Esophagus muscularis mucosa (tissue), 4 donors: ENCODE results near the gene EFNB3. TPM values are rescaled to one million over a fixed set of nuclear protein-coding genes. Genes with fewer than 3 reads are reported as not detected.

Source experiments
- DNase-seq: peaks from one replicate; pipeline ENCODE4 v3.0.0-alpha.2; 2017; ENCODE audit errors: extremely low spot score
- H3K27ac ChIP-seq, 4 donors: fragments of 200-600 bp; sonication (generic); replicated peaks in 1 of 4; 1 replicate in 3 of 4; 2 replicates in 1 of 4; pipeline ENCODE4 v1.5.1; 2016 to 2019; ENCODE audit warnings: mild to moderate bottlenecking in 1 of 4
- H3K27me3 ChIP-seq, 4 donors: fragments of 200-600 bp; sonication (generic); one replicate each; pipeline versions ENCODE4 v1.5.1 to v1.6.0; 2016 to 2019
- H3K36me3 ChIP-seq, 4 donors: fragments of 200-600 bp; sonication (generic); one replicate each; pipeline ENCODE4 v1.5.1; 2016 to 2019
- H3K4me1 ChIP-seq, 4 donors: fragments of 200-600 bp; sonication (generic); one replicate each; pipeline ENCODE4 v1.5.1; 2016 to 2019
- H3K4me3 ChIP-seq, 4 donors: fragments of 200-600 bp; sonication (generic); 1 replicate in 2 of 4; 2 replicates in 2 of 4; pipeline ENCODE4 v1.5.1; 2016 to 2019; ENCODE audit warnings: mild to moderate bottlenecking in 4 of 4, moderate library complexity in 1 of 4
- H3K9me3 ChIP-seq, 4 donors: fragments of 200-600 bp; sonication (generic); 1 replicate in 3 of 4; 2 replicates in 1 of 4; pipeline ENCODE4 v1.5.1; 2016 to 2019
- EP300 ChIP-seq: sonication (generic); formaldehyde crosslinking; IDR thresholded peaks from one replicate; pipeline ENCODE4 v1.6.1; 2017; ENCODE audit warnings: antibody characterized with exemption
- POLR2A ChIP-seq: fragments of 450-650 bp; IDR thresholded peaks from one replicate; pipeline ENCODE4 v1.6.1; 2017; ENCODE audit warnings: antibody characterized with exemption, moderate library complexity, mild to moderate bottlenecking, low read depth
- POLR2AphosphoS5 ChIP-seq, 2 donors: sonication (generic); formaldehyde crosslinking; IDR thresholded peaks; one replicate each; pipeline ENCODE4 v1.6.1; 2017; ENCODE audit warnings: antibody characterized with exemption in 2 of 2
- WGBS: methylation state at CpG from one replicate; pipeline ENCODE4 v1.1.5; 2018; 5-methylcytosine and 5-hydroxymethylcytosine counted together
- intact Hi-C: fragments of 100-400 bp; cut with DNase I; formaldehyde crosslinking; loops from one replicate; pipeline ENCODE4 v1.15.1; 2023
- total RNA-seq, 4 donors: library from RNA; depleted of rRNA; stranded (reverse); fragments of >200 nt; gene quantifications; one replicate each; pipeline versions ENCODE4 v1.1.0 to v1.2.1, GENCODE V29; 2016
- TF ChIP-seq, protein P1 (sequence below), 3 experiments: fragments of 200-600 bp in 2 of 3; fragments of 450-650 bp in 1 of 3; sonication (generic) in 2 of 3; IDR thresholded peaks; one replicate each; pipeline ENCODE4 v1.5.1; 2017 to 2019; ENCODE audit warnings: antibody characterized with exemption in 3 of 3, mild to moderate bottlenecking in 2 of 3, moderate library complexity in 1 of 3

The EFNB3 gene
- total RNA-seq, 4 donors from 2014 or later = 0.17 to 0.42 (median 0.33) TPM

DNA sequence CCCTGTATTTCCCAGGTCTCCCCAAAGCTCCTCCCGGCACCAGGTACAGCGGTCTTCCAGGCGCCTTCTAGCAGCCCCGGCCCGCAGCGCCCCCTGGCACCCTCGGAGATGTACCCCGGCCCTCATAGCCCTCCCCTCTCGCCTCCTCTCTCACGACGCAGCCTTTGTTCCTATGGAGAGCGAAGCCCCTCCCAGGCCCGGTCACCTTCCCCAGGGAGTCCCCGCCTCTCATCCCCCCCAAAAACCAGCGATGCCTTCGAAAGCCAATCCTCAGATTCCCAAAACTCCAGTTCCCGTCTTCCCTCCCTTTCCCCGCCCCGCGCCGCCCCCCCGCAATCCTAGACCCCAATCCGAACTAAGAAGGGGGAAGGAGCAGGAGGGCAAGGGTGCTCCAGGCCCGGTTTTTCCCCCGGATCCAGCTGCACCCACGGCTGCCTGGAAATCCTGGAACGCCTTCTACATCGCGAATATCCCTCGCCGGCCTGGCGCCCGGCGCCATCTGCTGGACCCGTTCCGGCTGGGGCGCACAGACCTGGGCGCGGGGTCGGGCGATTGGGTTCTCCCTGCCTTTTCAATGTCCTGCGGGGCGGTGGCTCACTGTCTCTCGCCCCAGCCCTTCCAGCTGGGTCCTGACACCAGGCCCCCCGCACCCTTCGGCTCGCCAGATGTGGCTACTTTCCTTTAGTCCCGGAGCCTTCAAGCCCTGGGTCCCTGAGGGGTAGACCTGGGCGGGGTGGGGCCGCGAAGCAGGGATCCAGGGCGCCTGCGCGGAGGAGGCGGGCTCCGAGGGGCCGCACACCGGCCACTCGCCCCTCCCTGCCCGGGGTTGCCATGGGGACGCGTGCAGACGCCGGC lies 12.1 kb downstream of the EFNB3 start, which contains the start of gene DNAH2:
DNAH2 (plus strand) TSS at position 844 of the 855 bp plus-strand sequence. CDS start 1,991 bp downstream, outside the sequence.
- WGBS = 1% methylated on average over 52 of the region's 64 CpGs
- TF ChIP-seq EP300 (no peak), POLR2AphosphoS5 (IDR thresholded peaks at IDR 0.05) (peak; percentile 35 to 46), POLR2A (no peak)
- TF ChIP-seq, protein P1, sequence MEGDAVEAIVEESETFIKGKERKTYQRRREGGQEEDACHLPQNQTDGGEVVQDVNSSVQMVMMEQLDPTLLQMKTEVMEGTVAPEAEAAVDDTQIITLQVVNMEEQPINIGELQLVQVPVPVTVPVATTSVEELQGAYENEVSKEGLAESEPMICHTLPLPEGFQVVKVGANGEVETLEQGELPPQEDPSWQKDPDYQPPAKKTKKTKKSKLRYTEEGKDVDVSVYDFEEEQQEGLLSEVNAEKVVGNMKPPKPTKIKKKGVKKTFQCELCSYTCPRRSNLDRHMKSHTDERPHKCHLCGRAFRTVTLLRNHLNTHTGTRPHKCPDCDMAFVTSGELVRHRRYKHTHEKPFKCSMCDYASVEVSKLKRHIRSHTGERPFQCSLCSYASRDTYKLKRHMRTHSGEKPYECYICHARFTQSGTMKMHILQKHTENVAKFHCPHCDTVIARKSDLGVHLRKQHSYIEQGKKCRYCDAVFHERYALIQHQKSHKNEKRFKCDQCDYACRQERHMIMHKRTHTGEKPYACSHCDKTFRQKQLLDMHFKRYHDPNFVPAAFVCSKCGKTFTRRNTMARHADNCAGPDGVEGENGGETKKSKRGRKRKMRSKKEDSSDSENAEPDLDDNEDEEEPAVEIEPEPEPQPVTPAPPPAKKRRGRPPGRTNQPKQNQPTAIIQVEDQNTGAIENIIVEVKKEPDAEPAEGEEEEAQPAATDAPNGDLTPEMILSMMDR (IDR thresholded peaks at IDR 0.05) = peak; percentile 42 to 55 (median 45)
- H3K27me3 ChIP-seq = peaks cover 0 to 47% (median 18%) of the 10 kb centered on the region in 4 donors

GRCh38 chr17:7717756-7718350 lies 12.9 kb downstream of the EFNB3 start:
- TF ChIP-seq, protein P1 (IDR thresholded peaks at IDR 0.05) = no peak
- no peak for TF ChIP-seq EP300
- no peak for TF ChIP-seq POLR2A
- peak overlapping the region; percentile 56 to 79 (median 66) for H3K4me3 ChIP-seq
- intact Hi-C loops = no loop called here
- peaks cover 18 to 25% (median 21%) of the 10 kb centered on the region in 4 donors for H3K4me1 ChIP-seq
- H3K27ac ChIP-seq = peak overlapping the region; percentile 58 to 75 (median 64)
- H3K9me3 ChIP-seq = no peaks in the 10 kb centered on the region
- H3K27me3 ChIP-seq = peaks cover 0 to 46% (median 13%) of the 10 kb centered on the region in 4 donors
- H3K36me3 ChIP-seq = no peaks in the 10 kb centered on the region
- 7% methylated on average over 16 of the region's 16 CpGs for WGBS
- DNase-seq = no peak

More for the DNA sequence above, 12.1 kb downstream of the EFNB3 start, which contains the start of gene DNAH2:
- no peaks in the 10 kb centered on the region for H3K9me3 ChIP-seq
- peaks cover 18 to 25% (median 21%) of the 10 kb centered on the region in 4 donors for H3K4me1 ChIP-seq
- intact Hi-C loops = no loop called here
- H3K4me3 ChIP-seq = peak within 1 kb of the TSS; percentile 56 to 79 (median 66)
- H3K36me3 ChIP-seq = no peaks in the 10 kb centered on the region
- H3K27ac ChIP-seq = peak within 1 kb of the TSS; percentile 58 to 75 (median 64)
- no peak for DNase-seq

DNA sequence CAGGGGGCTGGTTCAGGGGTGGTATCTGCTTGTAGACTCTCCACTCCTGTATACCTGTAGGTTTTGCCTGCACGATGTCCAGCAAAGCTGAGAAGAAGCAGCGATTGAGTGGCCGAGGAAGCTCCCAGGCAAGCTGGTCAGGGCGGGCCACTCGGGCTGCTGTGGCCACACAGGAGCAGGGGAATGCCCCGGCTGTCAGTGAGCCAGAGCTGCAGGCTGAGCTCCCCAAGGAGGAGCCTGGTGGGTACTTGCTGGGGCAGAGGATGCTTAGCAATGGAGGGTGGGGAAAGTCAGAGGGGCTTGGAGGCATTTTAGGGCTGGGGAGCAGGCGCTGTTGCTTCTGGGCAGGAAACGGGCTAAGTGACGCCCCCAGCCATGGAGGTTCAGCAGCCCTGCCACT lies 14.7 kb downstream of the EFNB3 start:
- no peak for DNase-seq
- 71% methylated on average over 9 of the region's 9 CpGs for WGBS
- no peak for TF ChIP-seq POLR2A
- no peak for TF ChIP-seq POLR2AphosphoS5 (IDR thresholded peaks at IDR 0.05)
- no peak overlapping the region for H3K27ac ChIP-seq
- intact Hi-C loops = no loop called here
- no peak overlapping the region for H3K4me3 ChIP-seq
- H3K27me3 ChIP-seq = peaks cover 0 to 43% (median 2%) of the 10 kb centered on the region in 4 donors
- no peaks in the 10 kb centered on the region for H3K36me3 ChIP-seq
- H3K4me1 ChIP-seq = peaks cover 18 to 25% (median 21%) of the 10 kb centered on the region in 4 donors
- no peaks in the 10 kb centered on the region for H3K9me3 ChIP-seq

DNA sequence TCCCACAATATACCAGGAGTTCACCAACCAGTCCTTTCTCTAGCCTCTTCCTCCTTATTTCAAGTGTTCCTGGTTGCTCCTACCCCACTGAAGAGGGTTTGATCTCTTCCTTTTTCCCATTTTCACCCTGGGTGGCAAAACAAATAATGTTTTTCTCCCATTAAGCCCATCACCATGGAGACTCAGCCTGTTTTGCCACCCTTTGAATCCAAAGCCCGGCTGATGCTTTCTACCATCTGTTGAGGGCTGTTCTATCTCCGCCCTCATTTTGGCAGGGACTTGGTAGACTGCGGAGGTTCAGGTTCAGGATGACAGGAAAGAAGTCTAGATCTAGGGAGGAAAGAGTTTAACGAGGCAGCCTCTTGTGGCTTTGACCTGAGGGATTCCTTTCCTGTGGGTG lies 15.1 kb downstream of the EFNB3 start:
- intact Hi-C loops = no loop called here
- no peak overlapping the region for H3K4me3 ChIP-seq
- WGBS = 45% methylated on average over 4 of the region's 4 CpGs
- DNase-seq = no peak
- H3K9me3 ChIP-seq = no peaks in the 10 kb centered on the region
- no peak overlapping the region for H3K27ac ChIP-seq
- TF ChIP-seq POLR2AphosphoS5 (IDR thresholded peaks at IDR 0.05) = no peak
- TF ChIP-seq, protein P1 (IDR thresholded peaks at IDR 0.05) = no peak
- TF ChIP-seq EP300 = no peak
- TF ChIP-seq POLR2A = no peak
- peaks cover 18 to 25% (median 21%) of the 10 kb centered on the region in 4 donors for H3K4me1 ChIP-seq
- H3K36me3 ChIP-seq = no peaks in the 10 kb centered on the region
- peaks cover 0 to 43% (median 0%) of the 10 kb centered on the region in 4 donors for H3K27me3 ChIP-seq

GRCh38 chr17:7721612-7722011 lies 16.6 kb downstream of the EFNB3 start:
- Histone ChIP-seq H3K9me3 (no peaks in the 10 kb centered on the region), H3K4me1 (peaks cover 13 to 17% (median 16%) of the 10 kb centered on the region in 4 donors), H3K27ac (no peak overlapping the region), H3K36me3 (no peaks in the 10 kb centered on the region), H3K4me3 (no peak overlapping the region), H3K27me3 (peaks cover 0 to 43% (median 0%) of the 10 kb centered on the region in 4 donors)
- 85% methylated on average over 2 of the region's 2 CpGs for WGBS
- TF ChIP-seq POLR2A (no peak), EP300 (no peak), POLR2AphosphoS5 (IDR thresholded peaks at IDR 0.05) (no peak)
- TF ChIP-seq, protein P1 (IDR thresholded peaks at IDR 0.05) = no peak
- DNase-seq = no peak
- intact Hi-C loops = no loop called here
